Measurements from ENCODE around the gene RSPO3. TPM values are rescaled to one million over a fixed set of nuclear protein-coding genes. Genes with fewer than 3 reads are reported as not detected.
"Not testable (repeated sequence)": the region's sequence is repeated elsewhere in the genome, so short reads cannot be mapped to it uniquely, and the experiment has no call there.

RSPO3 gene
- polyA plus RNA-seq, 2 donors, result 1.9 to 2.3 TPM

DNA sequence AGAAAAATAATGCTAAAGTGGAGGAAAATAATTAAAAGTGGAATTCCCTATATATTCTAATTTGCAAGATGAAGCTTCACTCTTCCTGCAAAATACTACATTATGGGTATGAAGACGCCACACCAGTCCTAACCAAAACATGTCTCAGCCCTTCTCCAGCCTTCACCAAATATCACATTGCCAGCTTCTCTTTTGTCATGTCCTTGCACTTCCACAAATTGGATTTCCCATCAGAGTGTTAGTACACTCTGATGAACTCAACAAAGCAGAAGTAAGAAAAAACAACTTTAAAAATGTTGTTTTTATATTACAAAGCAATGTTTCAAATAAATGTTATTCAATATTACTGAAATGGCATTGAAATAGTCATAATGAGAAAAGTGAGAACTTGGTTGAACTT, 85.8 kb downstream of the RSPO3 start:
- H3K4me3 ChIP-seq (ENCODE audit: low read depth in 1 of 2, low read length in 2 of 2), result no peak overlapping the region
- WGBS, 2 donors, result 88 to 92% methylated on average over 1 of the region's 1 CpG
- H3K9me3 ChIP-seq (ENCODE audit: control insufficient read depth in 2 of 2, insufficient read depth in 1 of 2, low read depth in 1 of 2, low read length in 1 of 2), result no peaks in the 10 kb centered on the region
- H3K36me3 ChIP-seq (ENCODE audit: control insufficient read depth in 2 of 2, insufficient read depth in 2 of 2, low read length in 1 of 2), result no peaks in the 10 kb centered on the region
- no peak overlapping the region for H3K27ac ChIP-seq (ENCODE audit: low read depth in 2 of 2, low read length in 1 of 2)
- no peaks in the 10 kb centered on the region for H3K4me1 ChIP-seq (ENCODE audit: control insufficient read depth in 2 of 2, insufficient read depth in 2 of 2, low read length in 1 of 2)
- H3K27me3 ChIP-seq (ENCODE audit: control insufficient read depth in 1 of 2, insufficient read depth in 2 of 2, low read length in 2 of 2), result no peaks in the 10 kb centered on the region

DNA sequence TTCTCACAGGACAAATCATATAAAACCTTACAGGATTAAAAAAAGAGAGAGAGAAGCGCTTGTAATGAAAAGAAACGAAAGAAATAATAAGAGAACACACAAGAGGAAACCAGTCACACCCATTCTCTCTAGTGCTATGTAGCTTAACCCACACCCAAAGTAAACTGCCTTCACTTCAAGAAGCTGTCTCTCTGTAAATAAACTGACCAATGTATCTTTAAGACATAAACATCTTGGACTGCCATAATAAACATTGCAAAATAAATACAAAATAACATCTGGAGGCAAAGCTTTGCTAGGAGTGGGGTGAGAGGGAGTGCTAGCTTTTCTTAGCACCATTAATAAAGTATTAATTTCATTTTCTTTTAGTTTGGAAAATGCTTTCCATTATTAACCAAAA, 86.6 kb downstream of the RSPO3 start:
- Histone ChIP-seq H3K4me3 (ENCODE audit: low read depth in 1 of 2, low read length in 2 of 2) (no peak overlapping the region), H3K36me3 (ENCODE audit: control insufficient read depth in 2 of 2, insufficient read depth in 2 of 2, low read length in 1 of 2) (no peaks in the 10 kb centered on the region), H3K27ac (ENCODE audit: low read depth in 2 of 2, low read length in 1 of 2) (no peak overlapping the region), H3K4me1 (ENCODE audit: control insufficient read depth in 2 of 2, insufficient read depth in 2 of 2, low read length in 1 of 2) (no peaks in the 10 kb centered on the region), H3K27me3 (ENCODE audit: control insufficient read depth in 1 of 2, insufficient read depth in 2 of 2, low read length in 2 of 2) (no peaks in the 10 kb centered on the region), H3K9me3 (ENCODE audit: control insufficient read depth in 2 of 2, insufficient read depth in 1 of 2, low read depth in 1 of 2, low read length in 1 of 2) (no peaks in the 10 kb centered on the region)
- WGBS, 2 donors, result 38 to 51% methylated on average over 2 of the region's 2 CpGs

DNA sequence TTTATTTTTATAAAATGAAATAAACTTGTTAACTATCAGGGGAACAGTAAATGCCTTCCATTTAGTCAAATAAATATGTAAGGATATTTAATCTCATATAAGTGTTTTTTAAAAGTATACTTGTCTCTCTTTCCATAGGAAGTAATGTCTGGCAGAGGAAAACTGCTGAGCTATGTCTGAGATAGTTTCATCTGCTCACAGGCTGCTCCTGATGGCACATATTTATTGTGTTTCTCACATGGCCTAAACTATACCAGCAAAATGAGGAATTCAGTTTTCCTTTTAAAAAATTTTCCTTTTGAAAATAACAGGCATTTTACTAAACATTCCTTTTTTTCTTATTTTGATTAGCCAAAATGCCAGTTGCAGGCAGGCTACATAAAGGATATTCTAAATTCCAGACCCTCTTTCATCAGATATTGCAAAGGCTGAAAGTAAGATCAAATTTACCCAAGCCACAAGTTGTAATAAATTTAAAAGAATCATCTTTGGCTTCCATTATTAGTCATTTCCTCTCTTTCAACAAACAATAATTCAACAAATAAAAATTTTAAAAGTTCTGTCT, 88.1 kb downstream of the RSPO3 start:
- Histone ChIP-seq H3K4me1 (ENCODE audit: control insufficient read depth in 2 of 2, insufficient read depth in 2 of 2, low read length in 1 of 2) (no peaks in the 10 kb centered on the region), H3K36me3 (ENCODE audit: control insufficient read depth in 2 of 2, insufficient read depth in 2 of 2, low read length in 1 of 2) (no peaks in the 10 kb centered on the region), H3K27ac (ENCODE audit: low read depth in 2 of 2, low read length in 1 of 2) (no peak overlapping the region), H3K27me3 (ENCODE audit: control insufficient read depth in 1 of 2, insufficient read depth in 2 of 2, low read length in 2 of 2) (no peaks in the 10 kb centered on the region), H3K9me3 (ENCODE audit: control insufficient read depth in 2 of 2, insufficient read depth in 1 of 2, low read depth in 1 of 2, low read length in 1 of 2) (no peaks in the 10 kb centered on the region), H3K4me3 (ENCODE audit: low read depth in 1 of 2, low read length in 2 of 2) (no peak overlapping the region)

DNA sequence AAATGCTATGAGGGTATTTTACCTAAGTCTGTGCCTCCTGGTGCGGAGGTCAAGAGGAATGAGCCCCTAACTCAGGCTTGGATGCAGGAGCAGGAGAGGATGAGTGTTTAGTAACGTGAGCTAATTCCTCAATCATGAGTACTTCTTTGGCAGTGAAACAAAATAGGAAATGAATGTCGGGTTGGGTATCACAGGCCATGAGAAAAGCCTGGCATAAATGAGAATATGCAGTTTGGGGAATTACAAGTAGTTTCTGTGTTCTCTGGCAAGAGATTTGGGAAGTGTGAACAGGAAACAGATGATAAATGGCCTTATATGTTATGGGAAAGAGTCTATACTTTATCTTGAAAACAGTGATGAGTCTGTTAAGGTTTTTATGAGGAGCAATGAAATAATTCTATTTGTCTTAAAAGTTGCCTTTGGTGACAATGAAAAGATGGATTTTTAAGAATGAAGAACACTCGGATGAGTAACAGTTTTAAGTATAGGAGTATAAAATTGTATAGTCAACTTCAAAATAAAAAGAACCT, 89.2 kb downstream of the RSPO3 start:
- Histone ChIP-seq H3K4me3 (ENCODE audit: low read depth in 1 of 2, low read length in 2 of 2) (no peak overlapping the region), H3K36me3 (ENCODE audit: control insufficient read depth in 2 of 2, insufficient read depth in 2 of 2, low read length in 1 of 2) (no peaks in the 10 kb centered on the region), H3K9me3 (ENCODE audit: control insufficient read depth in 2 of 2, insufficient read depth in 1 of 2, low read depth in 1 of 2, low read length in 1 of 2) (no peaks in the 10 kb centered on the region), H3K27ac (ENCODE audit: low read depth in 2 of 2, low read length in 1 of 2) (no peak overlapping the region), H3K27me3 (ENCODE audit: control insufficient read depth in 1 of 2, insufficient read depth in 2 of 2, low read length in 2 of 2) (no peaks in the 10 kb centered on the region), H3K4me1 (ENCODE audit: control insufficient read depth in 2 of 2, insufficient read depth in 2 of 2, low read length in 1 of 2) (no peaks in the 10 kb centered on the region)
- 61 to 66% methylated on average over 4 of the region's 4 CpGs for WGBS, 2 donors

DNA sequence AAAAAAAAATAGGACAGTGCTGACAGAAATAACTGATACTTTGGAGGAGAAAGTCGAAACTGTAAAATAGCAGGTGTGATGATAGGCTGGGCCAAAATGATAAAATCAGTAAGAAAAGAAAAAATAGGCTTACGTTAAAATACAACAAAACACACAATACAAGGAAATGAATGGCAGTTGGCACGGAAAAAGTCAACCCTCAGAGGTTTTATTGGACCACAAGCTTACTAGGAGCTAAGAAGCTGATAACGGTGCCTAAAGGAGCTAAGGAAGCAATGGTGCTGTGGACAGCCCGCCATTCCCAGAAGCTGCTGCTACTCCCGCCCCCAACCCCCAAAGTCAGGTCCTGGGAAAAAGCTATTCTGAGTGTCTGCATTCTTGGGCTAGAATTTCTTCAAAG, 92.3 kb downstream of the RSPO3 start:
- H3K36me3 ChIP-seq (ENCODE audit: control insufficient read depth in 2 of 2, insufficient read depth in 2 of 2, low read length in 1 of 2), result no peaks in the 10 kb centered on the region
- H3K4me1 ChIP-seq (ENCODE audit: control insufficient read depth in 2 of 2, insufficient read depth in 2 of 2, low read length in 1 of 2), result no peaks in the 10 kb centered on the region
- H3K4me3 ChIP-seq (ENCODE audit: low read depth in 1 of 2, low read length in 2 of 2), result no peak overlapping the region
- H3K9me3 ChIP-seq (ENCODE audit: control insufficient read depth in 2 of 2, insufficient read depth in 1 of 2, low read depth in 1 of 2, low read length in 1 of 2), result no peaks in the 10 kb centered on the region
- no peaks in the 10 kb centered on the region for H3K27me3 ChIP-seq (ENCODE audit: control insufficient read depth in 1 of 2, insufficient read depth in 2 of 2, low read length in 2 of 2)
- H3K27ac ChIP-seq (ENCODE audit: low read depth in 2 of 2, low read length in 1 of 2), result no peak overlapping the region
- 75 to 79% methylated on average over 6 of the region's 6 CpGs for WGBS, 2 donors

DNA sequence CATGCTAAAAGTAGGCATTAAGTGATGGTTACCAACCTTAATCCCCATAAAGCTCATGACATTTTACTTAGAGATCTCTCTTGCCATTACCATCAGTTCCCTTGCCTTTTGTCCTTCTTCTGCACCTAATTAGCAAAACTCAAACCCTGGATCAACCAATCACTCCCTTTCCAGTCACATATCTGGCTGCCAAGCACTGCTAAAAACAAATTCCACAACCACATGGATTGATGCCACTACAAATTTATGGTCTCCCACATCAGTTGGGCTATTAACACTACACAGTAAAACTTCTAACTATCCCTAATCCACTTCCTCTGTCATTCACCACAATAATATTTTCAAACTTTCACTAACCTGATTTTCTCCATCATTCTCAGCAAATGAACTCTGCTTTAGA, 93.9 kb downstream of the RSPO3 start:
- H3K4me1 ChIP-seq (ENCODE audit: control insufficient read depth in 2 of 2, insufficient read depth in 2 of 2, low read length in 1 of 2), result no peaks in the 10 kb centered on the region
- H3K36me3 ChIP-seq (ENCODE audit: control insufficient read depth in 2 of 2, insufficient read depth in 2 of 2, low read length in 1 of 2), result no peaks in the 10 kb centered on the region
- H3K27ac ChIP-seq (ENCODE audit: low read depth in 2 of 2, low read length in 1 of 2), result no peak overlapping the region
- no peaks in the 10 kb centered on the region for H3K9me3 ChIP-seq (ENCODE audit: control insufficient read depth in 2 of 2, insufficient read depth in 1 of 2, low read depth in 1 of 2, low read length in 1 of 2)
- no peaks in the 10 kb centered on the region for H3K27me3 ChIP-seq (ENCODE audit: control insufficient read depth in 1 of 2, insufficient read depth in 2 of 2, low read length in 2 of 2)
- no peak overlapping the region for H3K4me3 ChIP-seq (ENCODE audit: low read depth in 1 of 2, low read length in 2 of 2)

DNA sequence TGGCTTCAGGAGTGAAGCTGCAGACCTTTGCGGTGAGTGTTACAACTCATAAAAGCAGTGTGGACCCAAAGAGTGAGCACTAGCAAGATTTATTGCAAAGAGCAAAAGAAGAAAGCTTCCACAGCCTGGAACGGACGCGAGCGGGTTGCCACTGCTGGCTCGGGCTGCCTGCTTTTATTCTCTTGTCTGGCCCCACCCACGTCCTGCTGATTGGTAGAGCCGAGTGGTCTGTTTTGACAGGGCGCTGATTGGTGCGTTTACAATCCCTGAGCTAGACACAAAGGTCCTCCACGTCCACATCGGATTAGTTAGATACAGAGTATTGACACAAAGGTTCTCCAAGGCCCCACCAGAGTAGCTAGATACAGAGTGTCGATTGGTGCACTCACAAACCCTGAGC, 95.6 kb downstream of the RSPO3 start:
- not testable (repeated sequence) for H3K27me3 ChIP-seq (ENCODE audit: control insufficient read depth in 1 of 2, insufficient read depth in 2 of 2, low read length in 2 of 2); H3K4me3 ChIP-seq (ENCODE audit: low read depth in 1 of 2, low read length in 2 of 2)
- WGBS, 2 donors, result 92 to 95% methylated on average over 13 of the region's 13 CpGs

DNA sequence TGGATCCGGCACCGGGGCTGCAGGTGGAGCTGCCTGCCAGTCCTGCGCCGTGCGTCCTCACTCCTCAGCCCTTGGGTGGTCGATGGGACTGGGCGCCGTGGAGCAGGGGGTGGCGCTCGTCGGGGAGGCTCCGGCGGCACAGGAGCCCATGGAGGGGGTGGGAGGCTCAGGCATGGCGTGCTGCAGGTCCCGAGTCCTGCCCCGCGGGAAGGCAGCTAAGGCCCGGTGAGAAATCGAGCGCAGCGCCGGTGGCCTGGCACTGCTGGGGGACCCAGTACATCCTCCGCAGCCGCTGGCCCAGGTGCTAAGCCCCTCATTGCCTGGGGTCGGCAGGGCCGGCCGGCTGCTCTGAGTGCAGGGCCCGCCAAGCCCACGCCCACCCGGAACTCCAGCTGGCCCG, 96.1 kb downstream of the RSPO3 start:
- not testable (repeated sequence) for H3K4me3 ChIP-seq (ENCODE audit: low read depth in 1 of 2, low read length in 2 of 2); H3K27me3 ChIP-seq (ENCODE audit: control insufficient read depth in 1 of 2, insufficient read depth in 2 of 2, low read length in 2 of 2); H3K4me1 ChIP-seq (ENCODE audit: control insufficient read depth in 2 of 2, insufficient read depth in 2 of 2, low read length in 1 of 2); H3K27ac ChIP-seq (ENCODE audit: low read depth in 2 of 2, low read length in 1 of 2); H3K9me3 ChIP-seq (ENCODE audit: control insufficient read depth in 2 of 2, insufficient read depth in 1 of 2, low read depth in 1 of 2, low read length in 1 of 2); H3K36me3 ChIP-seq (ENCODE audit: control insufficient read depth in 2 of 2, insufficient read depth in 2 of 2, low read length in 1 of 2)
- WGBS, 2 donors, result 93 to 94% methylated on average over 30 to 31 of the region's 31 CpGs

More for the DNA sequence above, 95.6 kb downstream of the RSPO3 start:
- H3K4me1 ChIP-seq (ENCODE audit: control insufficient read depth in 2 of 2, insufficient read depth in 2 of 2, low read length in 1 of 2); H3K36me3 ChIP-seq (ENCODE audit: control insufficient read depth in 2 of 2, insufficient read depth in 2 of 2, low read length in 1 of 2); H3K27ac ChIP-seq (ENCODE audit: low read depth in 2 of 2, low read length in 1 of 2); H3K9me3 ChIP-seq (ENCODE audit: control insufficient read depth in 2 of 2, insufficient read depth in 1 of 2, low read depth in 1 of 2, low read length in 1 of 2): not testable (repeated sequence)

DNA sequence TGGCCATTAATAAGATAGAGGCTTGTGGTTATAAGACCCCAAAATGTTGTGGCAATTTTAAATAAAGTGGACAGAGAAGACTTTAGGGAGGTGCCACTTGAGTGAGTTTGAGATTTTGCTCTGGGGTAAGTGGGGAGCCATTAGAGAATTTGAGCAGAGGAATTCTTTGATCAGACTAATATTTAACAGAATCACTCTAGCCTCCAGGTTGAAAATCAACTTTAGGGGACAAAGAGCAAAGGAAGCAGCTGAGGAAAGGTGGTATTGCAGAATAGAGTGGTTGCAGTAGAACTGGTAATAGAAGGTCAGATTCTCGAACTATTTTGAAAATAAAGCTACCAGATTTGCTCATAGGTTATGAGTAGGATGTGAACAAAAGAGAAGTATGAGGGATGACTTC, 97.5 kb downstream of the RSPO3 start:
- 58 to 82% methylated on average over 1 of the region's 1 CpG for WGBS, 2 donors
- no peaks in the 10 kb centered on the region for H3K9me3 ChIP-seq (ENCODE audit: control insufficient read depth in 2 of 2, insufficient read depth in 1 of 2, low read depth in 1 of 2, low read length in 1 of 2)
- H3K27ac ChIP-seq (ENCODE audit: low read depth in 2 of 2, low read length in 1 of 2), result no peak overlapping the region
- no peak overlapping the region for H3K4me3 ChIP-seq (ENCODE audit: low read depth in 1 of 2, low read length in 2 of 2)
- no peaks in the 10 kb centered on the region for H3K4me1 ChIP-seq (ENCODE audit: control insufficient read depth in 2 of 2, insufficient read depth in 2 of 2, low read length in 1 of 2)
- no peaks in the 10 kb centered on the region for H3K27me3 ChIP-seq (ENCODE audit: control insufficient read depth in 1 of 2, insufficient read depth in 2 of 2, low read length in 2 of 2)
- H3K36me3 ChIP-seq (ENCODE audit: control insufficient read depth in 2 of 2, insufficient read depth in 2 of 2, low read length in 1 of 2), result no peaks in the 10 kb centered on the region

Data from esophagus (tissue), 2 donors.